COLO829 (cell line): ENCODE results near the gene TJP2.
A peak's percentile ranks its signal among the peaks of the same experiment; 100 is the strongest.

Source experiments
- DNase-seq: peaks from one replicate; pipeline ENCODE4 v3.0.0; 2012; ENCODE audit warnings: low spot score

Gene TJP2

GRCh38 chr9:69173891-69174615, at the start of gene TJP2:
Gene TJP2, plus strand, starts transcription at chr9:69174277. Its CDS starts 96 bp downstream, at chr9:69174373.
- peak; percentile 38 for DNase-seq

- DNase-seq: peak; percentile 71
These were observed 43.3 kb upstream of the TJP2 start for GRCh38 chr9:69130456-69131441.

- DNase-seq: no peak
These were observed 42.4 kb upstream of the TJP2 start for GRCh38 chr9:69131682-69132081.

- DNase-seq: no peak
These were observed 41.7 kb upstream of the TJP2 start for GRCh38 chr9:69132361-69132760.

GRCh38 chr9:69134412-69134811, 39.7 kb upstream of the TJP2 start:
- DNase-seq: no peak

- no peak for DNase-seq
These were observed 37.9 kb upstream of the TJP2 start for GRCh38 chr9:69136185-69136584.

GRCh38 chr9:69136779-69137178, 37.3 kb upstream of the TJP2 start:
- no peak for DNase-seq

GRCh38 chr9:69137311-69137710, 36.8 kb upstream of the TJP2 start:
- DNase-seq: no peak

GRCh38 chr9:69139596-69139995, 34.5 kb upstream of the TJP2 start:
- no peak for DNase-seq

GRCh38 chr9:69140123-69140735, 33.8 kb upstream of the TJP2 start:
- no peak for DNase-seq

GRCh38 chr9:69141851-69142250, 32.2 kb upstream of the TJP2 start:
- no peak for DNase-seq

GRCh38 chr9:69143291-69143690, 30.8 kb upstream of the TJP2 start:
- DNase-seq: no peak

GRCh38 chr9:69145144-69145715, 28.8 kb upstream of the TJP2 start:
- DNase-seq: no peak

- DNase-seq: no peak
These were observed 26.8 kb upstream of the TJP2 start for GRCh38 chr9:69147041-69147834.

GRCh38 chr9:69149321-69149807, 24.7 kb upstream of the TJP2 start:
- no peak for DNase-seq

- no peak for DNase-seq
These were observed 22.6 kb upstream of the TJP2 start for GRCh38 chr9:69151506-69151905.

GRCh38 chr9:69153707-69154521, 20.2 kb upstream of the TJP2 start:
- no peak for DNase-seq

GRCh38 chr9:69155341-69156030, 18.6 kb upstream of the TJP2 start:
- no peak for DNase-seq

GRCh38 chr9:69157751-69158466, 16.2 kb upstream of the TJP2 start:
- no peak for DNase-seq
